Measurements from ENCODE around the gene WNT9B.

Gene WNT9B

DNA sequence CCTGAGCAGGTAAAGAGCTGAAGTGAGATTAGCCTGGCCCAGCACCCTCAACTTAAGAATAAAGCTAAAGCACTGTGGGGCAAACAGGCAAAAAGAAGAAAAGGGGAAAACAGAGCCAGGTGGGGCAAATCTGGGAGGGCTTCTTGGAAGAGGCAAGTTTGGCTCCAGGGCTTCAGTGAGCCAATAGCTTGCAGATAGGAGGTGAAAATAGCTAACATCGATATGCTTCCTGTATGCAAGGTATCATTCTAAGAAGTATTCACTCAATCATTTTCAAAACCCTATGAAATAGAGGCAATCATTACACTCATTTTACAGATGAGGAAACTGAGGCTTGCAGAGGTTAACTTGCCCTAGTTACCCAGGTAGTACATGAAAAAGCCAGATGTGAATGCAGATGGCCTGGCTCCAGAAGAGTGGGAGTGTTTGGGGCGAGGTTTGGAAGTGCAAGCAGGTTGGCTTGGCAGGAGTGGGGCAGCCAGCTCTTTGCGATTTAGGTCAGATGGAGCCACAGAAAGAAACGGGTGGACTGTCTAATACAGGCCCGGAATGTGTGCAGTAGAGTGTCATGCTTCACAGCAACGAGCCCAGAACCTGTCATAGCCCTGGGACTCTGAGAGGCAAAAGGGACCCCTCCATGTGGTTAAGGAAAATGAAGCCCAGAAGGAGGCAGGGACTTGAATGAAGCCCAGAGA is 38.6 kb upstream of the WNT9B start:
- TF ChIP-seq, protein P1, sequence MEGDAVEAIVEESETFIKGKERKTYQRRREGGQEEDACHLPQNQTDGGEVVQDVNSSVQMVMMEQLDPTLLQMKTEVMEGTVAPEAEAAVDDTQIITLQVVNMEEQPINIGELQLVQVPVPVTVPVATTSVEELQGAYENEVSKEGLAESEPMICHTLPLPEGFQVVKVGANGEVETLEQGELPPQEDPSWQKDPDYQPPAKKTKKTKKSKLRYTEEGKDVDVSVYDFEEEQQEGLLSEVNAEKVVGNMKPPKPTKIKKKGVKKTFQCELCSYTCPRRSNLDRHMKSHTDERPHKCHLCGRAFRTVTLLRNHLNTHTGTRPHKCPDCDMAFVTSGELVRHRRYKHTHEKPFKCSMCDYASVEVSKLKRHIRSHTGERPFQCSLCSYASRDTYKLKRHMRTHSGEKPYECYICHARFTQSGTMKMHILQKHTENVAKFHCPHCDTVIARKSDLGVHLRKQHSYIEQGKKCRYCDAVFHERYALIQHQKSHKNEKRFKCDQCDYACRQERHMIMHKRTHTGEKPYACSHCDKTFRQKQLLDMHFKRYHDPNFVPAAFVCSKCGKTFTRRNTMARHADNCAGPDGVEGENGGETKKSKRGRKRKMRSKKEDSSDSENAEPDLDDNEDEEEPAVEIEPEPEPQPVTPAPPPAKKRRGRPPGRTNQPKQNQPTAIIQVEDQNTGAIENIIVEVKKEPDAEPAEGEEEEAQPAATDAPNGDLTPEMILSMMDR (IDR thresholded peaks at IDR 0.05), result no peak
- no peak for TF ChIP-seq ZFX (IDR thresholded peaks at IDR 0.05; ENCODE audit: borderline replicate concordance)
- no peak overlapping the region for H3K27ac ChIP-seq

DNA sequence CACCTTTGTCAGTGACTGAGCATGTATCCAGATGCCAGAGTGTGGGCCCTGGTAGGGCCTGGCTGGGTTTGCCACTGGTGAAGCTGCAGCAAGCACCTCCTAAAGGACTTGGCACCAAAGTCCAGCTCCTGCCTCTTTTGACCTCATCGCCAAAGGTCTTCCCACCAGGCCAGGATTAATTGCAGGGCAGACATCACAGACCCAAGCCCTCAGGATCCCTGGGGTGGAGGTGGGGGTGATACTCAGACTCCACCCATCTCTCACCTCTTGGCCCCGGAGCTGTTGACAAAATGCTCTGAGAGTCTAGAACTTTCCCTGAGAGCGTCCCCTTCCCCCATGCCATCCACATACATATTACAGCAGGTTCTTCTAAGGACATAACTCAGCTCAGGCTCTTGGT is 37.5 kb upstream of the WNT9B start:
- TF ChIP-seq, protein P1 (IDR thresholded peaks at IDR 0.05), result no peak
- no peak for TF ChIP-seq ZFX (IDR thresholded peaks at IDR 0.05; ENCODE audit: borderline replicate concordance)

DNA sequence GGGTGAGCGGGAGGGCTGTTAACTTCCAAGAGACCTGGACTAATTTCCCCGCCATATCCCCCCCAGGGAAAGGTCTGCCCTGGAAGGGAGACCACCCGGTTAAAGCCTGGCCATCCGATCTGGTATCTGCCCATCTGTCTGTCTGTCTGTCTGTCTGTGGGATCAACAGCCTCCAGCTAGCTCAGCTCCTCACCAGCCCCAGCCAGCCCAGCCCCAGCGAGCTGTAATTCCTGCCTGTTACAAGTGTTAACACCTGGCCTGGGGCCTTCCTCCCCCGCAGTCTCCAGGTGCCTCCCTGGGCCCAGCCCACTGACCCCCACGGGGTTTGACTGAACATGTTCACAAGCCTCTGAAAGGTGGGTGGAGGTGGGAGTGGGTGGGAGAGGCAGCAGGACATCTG is 36.9 kb upstream of the WNT9B start:
- TF ChIP-seq ZFX (IDR thresholded peaks at IDR 0.05; ENCODE audit: borderline replicate concordance), result no peak
- TF ChIP-seq, protein P1 (IDR thresholded peaks at IDR 0.05), result no peak
- no peak overlapping the region for H3K27ac ChIP-seq

More for the DNA sequence above, 37.5 kb upstream of the WNT9B start:
- H3K27ac ChIP-seq, result no peak overlapping the region

DNA sequence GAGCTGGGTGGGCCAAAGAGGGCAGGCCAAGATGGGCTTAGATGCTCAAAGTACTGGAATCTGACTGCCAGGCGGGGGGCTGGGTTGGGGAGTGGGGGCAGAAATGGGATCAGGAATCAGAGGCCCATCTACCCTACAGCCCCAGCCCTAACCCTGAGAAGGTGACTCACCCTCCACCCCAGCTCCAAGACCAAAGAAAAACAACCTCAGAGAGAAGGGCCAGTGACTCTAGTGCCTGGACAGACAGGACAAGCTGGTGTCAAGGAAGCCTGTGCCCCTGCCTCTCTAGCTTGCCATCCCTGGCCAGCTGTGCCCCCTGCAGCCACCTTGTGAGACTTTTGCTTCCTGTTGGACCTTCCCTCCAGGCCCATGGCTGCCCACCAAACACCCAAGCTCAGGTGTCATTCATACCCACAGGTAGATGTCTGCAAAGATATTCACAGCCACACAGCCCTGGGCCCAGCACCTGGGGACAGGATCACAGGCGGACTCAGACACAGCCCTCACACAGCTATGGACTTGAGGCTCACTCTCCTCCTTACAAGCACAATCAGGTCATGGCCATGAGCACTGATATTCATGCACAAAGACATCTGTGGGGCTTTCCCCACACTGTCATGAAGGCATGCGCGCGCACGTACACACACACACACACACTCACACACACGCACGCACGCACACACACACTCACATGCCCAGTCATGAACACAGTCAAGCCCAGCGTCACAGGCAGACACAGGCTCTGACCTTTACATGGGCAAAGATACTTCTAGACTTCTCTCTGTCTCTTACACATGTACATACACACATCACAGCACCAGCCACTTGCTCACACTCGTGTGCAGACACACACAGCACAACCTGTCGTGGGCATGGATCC is 35.7 kb upstream of the WNT9B start:
- TF ChIP-seq, protein P1 (IDR thresholded peaks at IDR 0.05), result no peak
- no peak for TF ChIP-seq ZFX (IDR thresholded peaks at IDR 0.05; ENCODE audit: borderline replicate concordance)
- no peak overlapping the region for H3K27ac ChIP-seq

DNA sequence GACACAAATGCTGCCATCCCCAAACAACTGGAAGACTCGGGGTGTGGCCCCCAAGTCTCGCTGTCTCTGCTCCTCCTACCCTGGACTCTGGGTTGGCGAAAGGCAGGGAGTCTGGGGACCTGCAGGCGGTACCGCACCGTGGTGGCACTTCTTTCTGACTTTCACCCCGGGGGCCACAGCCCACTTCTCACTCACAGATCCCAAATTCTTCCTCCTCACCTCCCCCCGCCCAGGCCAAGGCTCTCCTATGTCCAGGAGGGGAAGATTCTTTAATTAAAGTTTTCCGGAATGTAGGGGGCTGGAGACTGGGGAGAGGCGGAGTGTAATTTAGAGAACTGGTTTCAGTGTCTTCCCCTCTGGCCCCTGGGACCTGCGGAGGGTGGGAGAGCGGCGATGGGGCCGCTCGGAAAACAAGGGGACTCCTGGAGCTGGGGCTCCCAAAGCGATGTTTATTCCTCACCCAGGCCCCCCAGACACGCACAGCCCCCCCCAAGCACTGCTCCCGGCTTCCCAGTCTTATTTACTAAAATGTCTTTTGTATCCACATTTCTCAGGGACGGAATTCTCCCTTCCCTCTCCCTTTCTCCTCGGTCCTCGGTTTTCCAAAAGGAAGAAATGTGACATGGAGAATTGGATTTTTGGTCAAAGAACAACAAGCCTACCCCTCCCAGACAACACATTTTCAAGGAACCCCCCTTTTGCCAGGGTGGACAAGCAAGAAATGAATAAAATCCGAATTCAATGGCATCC is 34.1 kb upstream of the WNT9B start:
- H3K27ac ChIP-seq, result no peak overlapping the region
- TF ChIP-seq, protein P1 (IDR thresholded peaks at IDR 0.05), result no peak
- no peak for TF ChIP-seq ZFX (IDR thresholded peaks at IDR 0.05; ENCODE audit: borderline replicate concordance)

DNA sequence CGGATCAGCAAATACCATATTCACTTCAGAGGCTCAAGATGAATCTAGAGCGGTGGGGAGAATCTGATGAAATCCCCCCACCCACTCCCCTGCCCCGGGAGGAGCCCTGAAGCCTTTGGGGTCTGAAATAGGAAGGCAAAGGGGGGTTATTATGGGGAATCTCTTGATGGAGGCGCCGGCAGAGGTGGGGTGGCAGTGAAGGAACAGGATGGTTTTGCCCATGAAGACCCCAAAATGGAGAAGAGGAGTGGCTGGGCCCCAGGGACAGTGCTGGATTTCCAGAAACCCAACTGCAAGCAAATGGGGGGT is 33.5 kb upstream of the WNT9B start:
- H3K27ac ChIP-seq, result no peak overlapping the region
- no peak for TF ChIP-seq ZFX (IDR thresholded peaks at IDR 0.05; ENCODE audit: borderline replicate concordance)
- TF ChIP-seq, protein P1 (IDR thresholded peaks at IDR 0.05), result no peak
